ENCODE measurements around the gene HEXIM1.

Gene HEXIM1

GRCh38 chr17:45162025-45162687 is 13.9 kb downstream of the HEXIM1 start:
- TF ChIP-seq, protein P1, sequence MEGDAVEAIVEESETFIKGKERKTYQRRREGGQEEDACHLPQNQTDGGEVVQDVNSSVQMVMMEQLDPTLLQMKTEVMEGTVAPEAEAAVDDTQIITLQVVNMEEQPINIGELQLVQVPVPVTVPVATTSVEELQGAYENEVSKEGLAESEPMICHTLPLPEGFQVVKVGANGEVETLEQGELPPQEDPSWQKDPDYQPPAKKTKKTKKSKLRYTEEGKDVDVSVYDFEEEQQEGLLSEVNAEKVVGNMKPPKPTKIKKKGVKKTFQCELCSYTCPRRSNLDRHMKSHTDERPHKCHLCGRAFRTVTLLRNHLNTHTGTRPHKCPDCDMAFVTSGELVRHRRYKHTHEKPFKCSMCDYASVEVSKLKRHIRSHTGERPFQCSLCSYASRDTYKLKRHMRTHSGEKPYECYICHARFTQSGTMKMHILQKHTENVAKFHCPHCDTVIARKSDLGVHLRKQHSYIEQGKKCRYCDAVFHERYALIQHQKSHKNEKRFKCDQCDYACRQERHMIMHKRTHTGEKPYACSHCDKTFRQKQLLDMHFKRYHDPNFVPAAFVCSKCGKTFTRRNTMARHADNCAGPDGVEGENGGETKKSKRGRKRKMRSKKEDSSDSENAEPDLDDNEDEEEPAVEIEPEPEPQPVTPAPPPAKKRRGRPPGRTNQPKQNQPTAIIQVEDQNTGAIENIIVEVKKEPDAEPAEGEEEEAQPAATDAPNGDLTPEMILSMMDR (conservative IDR thresholded peaks at IDR 0.05): no peak
- peak overlapping the region; percentile 100 for H3K27ac ChIP-seq

DNA sequence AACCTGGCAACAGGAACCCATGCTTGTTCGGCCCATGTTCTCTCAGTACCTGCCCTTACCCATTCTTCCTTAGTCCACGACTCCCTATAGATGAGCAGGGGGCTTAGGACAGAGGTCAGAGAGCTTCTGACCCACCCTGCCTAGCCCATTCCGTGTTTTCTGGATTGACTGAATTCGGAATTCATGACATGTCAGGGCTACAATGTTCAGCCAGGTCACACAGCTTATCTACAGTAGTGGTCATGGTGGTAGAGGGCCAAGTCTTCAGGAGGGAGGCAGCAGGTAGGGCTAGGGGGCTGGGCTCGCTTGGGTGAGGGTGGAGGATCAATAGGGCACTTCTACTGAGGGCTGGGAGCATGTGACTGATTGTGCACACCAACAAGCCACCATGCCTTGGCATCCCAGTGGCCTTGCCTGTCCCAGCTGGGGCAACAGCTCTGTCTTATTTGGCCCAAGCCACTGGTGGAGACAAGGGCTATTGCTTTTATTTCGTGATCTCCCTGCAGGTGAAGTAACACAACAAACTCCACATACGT is 16.5 kb downstream of the HEXIM1 start:
- no peak overlapping the region for H3K27ac ChIP-seq
- TF ChIP-seq, protein P1 (conservative IDR thresholded peaks at IDR 0.05): no peak

DNA sequence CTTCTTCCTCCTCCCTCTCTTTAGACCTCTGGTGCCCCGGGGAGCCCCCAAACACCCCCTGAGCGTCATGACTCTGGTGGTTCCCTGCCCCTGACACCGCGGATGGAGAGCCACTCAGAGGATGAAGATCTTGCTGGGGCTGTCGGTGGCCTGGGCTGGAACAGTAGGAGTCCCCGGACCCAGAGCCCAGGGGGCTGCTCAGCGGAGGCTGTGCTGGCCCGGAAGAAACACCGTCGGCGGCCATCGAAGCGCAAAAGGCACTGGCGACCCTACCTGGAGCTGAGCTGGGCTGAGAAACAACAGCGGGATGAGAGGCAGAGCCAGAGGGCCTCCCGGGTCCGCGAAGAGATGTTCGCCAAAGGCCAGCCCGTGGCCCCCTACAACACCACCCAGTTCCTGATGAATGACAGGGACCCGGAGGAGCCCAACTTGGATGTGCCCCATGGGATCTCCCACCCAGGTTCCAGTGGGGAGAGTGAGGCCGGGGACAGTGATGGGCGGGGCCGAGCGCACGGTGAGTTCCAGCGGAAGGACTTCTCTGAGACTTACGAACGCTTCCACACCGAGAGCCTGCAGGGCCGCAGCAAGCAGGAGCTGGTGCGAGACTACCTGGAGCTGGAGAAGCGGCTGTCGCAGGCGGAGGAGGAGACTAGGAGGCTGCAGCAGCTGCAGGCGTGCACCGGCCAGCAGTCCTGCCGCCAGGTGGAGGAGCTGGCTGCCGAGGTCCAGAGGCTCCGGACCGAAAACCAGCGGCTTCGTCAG is 20.9 kb downstream of the HEXIM1 start:
- no peak overlapping the region for H3K27ac ChIP-seq
- TF ChIP-seq, protein P1 (conservative IDR thresholded peaks at IDR 0.05): no peak

DNA sequence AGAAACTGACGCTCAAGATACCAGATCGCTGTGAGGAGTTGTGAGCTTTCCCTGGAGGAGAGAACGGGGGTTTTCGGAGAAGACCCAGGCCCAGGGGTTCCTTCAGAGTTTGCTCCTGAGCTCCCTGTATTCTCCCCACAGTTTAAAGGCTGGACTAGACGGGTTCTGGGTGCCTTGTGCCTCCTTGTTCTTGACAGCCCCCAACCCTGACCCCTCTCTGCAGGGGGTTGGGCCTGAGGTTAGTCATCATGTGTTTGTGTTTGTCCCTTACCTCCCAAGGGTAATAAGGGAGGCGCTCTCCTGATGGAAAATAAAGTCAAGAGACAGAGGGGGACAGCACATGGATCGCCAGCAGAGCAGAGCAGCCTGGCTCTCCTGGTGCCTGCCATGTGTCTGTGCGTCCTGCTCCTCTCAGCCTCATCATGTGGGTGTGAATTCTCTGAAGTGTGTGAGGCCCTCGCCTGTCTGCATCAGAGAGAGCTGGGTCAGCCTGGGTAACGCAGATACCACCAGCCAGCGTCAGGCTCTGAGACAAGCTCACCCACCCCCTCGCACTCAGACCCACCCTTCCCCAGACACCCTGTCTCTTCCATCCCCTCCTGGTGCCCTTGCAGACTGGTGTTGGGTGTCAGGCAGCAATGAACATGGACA is 22.1 kb downstream of the HEXIM1 start:
- H3K27ac ChIP-seq: 0 out of 2 replicates have a peak overlapping the region, but pooled peaks have one; percentile 8

GRCh38 chr17:45170931-45171337 is 22.7 kb downstream of the HEXIM1 start:
- TF ChIP-seq, protein P1 (conservative IDR thresholded peaks at IDR 0.05): no peak
- peak overlapping the region; percentile 8; the same call in 1 of the 2 replicates for H3K27ac ChIP-seq

More for the DNA sequence above, 22.1 kb downstream of the HEXIM1 start:
- TF ChIP-seq, protein P1 (conservative IDR thresholded peaks at IDR 0.05): no peak

DNA sequence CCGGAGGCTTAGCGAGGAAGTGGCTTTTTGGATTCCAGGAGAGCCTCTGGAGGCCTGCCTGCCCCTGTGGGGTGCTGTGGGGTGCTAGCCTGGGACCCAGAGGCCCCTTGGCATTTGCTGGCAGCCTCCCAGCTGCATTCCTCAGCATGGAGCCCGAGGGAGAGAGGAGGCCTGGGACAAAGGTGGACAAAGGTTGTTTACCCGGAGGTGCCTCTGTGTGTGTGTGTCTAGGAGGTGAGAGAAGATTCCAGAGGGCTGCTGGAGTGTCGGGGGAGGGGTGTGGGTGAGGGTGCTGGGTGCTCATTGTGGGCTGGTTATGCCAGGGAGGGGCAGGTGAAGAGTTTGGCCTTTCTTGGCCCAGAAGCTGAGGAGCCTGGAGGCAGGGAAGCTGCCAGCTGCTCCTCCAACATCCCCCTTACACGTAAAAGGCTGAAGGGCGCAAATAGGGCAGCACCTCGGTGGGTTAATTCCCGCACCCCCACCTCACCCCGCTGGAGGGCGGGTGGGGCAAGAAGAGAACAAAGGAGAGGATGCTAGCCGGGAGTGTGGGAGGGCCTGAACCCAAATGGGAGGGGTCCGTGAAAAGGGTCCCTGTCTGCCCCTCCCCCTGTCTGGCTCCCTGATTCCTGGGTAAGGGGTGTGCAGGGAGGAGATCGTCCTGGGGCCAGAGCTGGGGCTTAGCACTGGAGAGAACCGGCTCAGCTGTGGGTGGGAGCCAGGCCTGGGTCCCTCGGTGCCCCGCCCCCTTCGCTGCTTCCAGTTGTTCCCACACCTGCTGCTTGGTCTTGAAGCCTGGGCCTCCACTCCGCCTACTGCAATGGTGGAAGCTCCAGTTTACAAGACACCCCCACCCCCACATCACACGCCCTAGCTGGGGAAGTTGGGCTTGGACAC is 23.3 kb downstream of the HEXIM1 start:
- peak overlapping the region; percentile 8; the same call in 1 of the 2 replicates for H3K27ac ChIP-seq
- TF ChIP-seq, protein P1 (conservative IDR thresholded peaks at IDR 0.05): no peak
